ENCODE results near the gene DGKI.

The DGKI gene

DNA sequence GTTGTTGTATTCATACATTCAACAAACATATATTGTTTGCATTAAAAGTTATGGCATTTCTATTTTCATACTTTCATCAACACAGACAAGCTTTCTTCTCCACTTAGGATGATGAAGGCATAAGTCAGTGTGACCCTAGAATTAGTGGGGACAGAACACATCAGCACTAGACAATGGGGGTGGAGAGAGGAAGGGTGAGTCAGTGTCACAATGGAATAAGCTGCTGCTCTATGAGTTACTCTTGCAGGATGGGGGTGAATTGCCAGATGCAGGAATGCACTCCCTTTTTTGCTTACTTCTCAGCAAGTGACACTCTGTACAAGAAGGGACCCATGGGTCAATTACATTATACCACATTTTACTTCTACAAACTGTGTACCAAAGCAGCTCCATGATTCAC is 74.0 kb downstream of the DGKI start:
- Histone ChIP-seq H3K36me3 (no peaks in the 10 kb centered on the region), H3K9me3 (no peaks in the 10 kb centered on the region), H3K27me3 (no peaks in the 10 kb centered on the region), H3K4me1 (ENCODE audit: control insufficient read depth in 1 of 2, insufficient read depth in 1 of 2, low read depth in 1 of 2, low read length in 1 of 2) (no peaks in the 10 kb centered on the region), H3K27ac (no peak overlapping the region), H3K4me3 (ENCODE audit: low read depth in 1 of 2, low read length in 1 of 2) (no peak overlapping the region)
- TF ChIP-seq, protein P1, sequence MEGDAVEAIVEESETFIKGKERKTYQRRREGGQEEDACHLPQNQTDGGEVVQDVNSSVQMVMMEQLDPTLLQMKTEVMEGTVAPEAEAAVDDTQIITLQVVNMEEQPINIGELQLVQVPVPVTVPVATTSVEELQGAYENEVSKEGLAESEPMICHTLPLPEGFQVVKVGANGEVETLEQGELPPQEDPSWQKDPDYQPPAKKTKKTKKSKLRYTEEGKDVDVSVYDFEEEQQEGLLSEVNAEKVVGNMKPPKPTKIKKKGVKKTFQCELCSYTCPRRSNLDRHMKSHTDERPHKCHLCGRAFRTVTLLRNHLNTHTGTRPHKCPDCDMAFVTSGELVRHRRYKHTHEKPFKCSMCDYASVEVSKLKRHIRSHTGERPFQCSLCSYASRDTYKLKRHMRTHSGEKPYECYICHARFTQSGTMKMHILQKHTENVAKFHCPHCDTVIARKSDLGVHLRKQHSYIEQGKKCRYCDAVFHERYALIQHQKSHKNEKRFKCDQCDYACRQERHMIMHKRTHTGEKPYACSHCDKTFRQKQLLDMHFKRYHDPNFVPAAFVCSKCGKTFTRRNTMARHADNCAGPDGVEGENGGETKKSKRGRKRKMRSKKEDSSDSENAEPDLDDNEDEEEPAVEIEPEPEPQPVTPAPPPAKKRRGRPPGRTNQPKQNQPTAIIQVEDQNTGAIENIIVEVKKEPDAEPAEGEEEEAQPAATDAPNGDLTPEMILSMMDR (IDR thresholded peaks at IDR 0.05) = no peak

DNA sequence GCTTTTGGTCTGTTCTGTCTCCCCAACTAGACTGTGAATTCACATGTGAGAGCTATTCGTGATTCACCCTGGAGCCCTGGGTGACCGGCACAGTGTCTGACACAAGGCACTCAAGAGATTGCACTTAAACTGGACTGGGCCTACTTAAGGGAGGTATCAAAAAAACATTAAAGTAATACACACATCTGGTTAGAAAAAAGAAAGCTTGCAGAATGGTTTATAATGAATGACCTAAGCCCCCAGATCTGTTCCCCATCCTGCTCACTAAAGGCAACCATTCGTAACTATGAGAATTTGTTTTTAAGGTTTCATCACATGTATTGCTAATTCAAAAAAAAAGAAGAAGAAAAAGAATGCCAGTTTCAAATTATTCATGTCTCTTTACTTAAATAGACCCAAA is 74.5 kb downstream of the DGKI start:
- no peaks in the 10 kb centered on the region for H3K36me3 ChIP-seq
- no peaks in the 10 kb centered on the region for H3K27me3 ChIP-seq
- H3K4me1 ChIP-seq (ENCODE audit: control insufficient read depth in 1 of 2, insufficient read depth in 1 of 2, low read depth in 1 of 2, low read length in 1 of 2) = no peaks in the 10 kb centered on the region
- H3K9me3 ChIP-seq = no peaks in the 10 kb centered on the region
- no peak overlapping the region for H3K27ac ChIP-seq
- TF ChIP-seq, protein P1 (IDR thresholded peaks at IDR 0.05) = no peak
- no peak overlapping the region for H3K4me3 ChIP-seq (ENCODE audit: low read depth in 1 of 2, low read length in 1 of 2)

DNA sequence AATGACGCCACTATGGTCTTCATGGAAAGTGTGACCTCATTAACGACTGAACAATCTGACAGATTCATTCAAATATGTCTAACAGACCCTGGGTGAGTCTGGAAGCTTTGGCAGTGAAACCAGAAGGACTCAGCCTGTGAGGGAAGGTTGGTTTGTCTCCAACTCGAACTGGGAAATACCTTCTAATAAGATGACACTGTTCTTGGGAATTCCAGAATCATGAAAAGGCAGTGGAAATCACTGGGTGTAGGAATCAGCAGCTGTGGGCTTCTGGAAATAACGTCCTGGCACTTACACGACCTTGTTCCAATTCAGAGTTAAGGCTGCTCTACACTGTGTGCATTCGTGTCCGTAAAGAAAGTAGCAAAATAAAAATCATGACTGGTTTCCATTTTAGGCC is 75.1 kb downstream of the DGKI start:
- H3K36me3 ChIP-seq = no peaks in the 10 kb centered on the region
- H3K9me3 ChIP-seq = no peaks in the 10 kb centered on the region
- no peaks in the 10 kb centered on the region for H3K27me3 ChIP-seq
- no peaks in the 10 kb centered on the region for H3K4me1 ChIP-seq (ENCODE audit: control insufficient read depth in 1 of 2, insufficient read depth in 1 of 2, low read depth in 1 of 2, low read length in 1 of 2)
- H3K27ac ChIP-seq = no peak overlapping the region
- TF ChIP-seq, protein P1 (IDR thresholded peaks at IDR 0.05) = no peak
- H3K4me3 ChIP-seq (ENCODE audit: low read depth in 1 of 2, low read length in 1 of 2) = no peak overlapping the region

DNA sequence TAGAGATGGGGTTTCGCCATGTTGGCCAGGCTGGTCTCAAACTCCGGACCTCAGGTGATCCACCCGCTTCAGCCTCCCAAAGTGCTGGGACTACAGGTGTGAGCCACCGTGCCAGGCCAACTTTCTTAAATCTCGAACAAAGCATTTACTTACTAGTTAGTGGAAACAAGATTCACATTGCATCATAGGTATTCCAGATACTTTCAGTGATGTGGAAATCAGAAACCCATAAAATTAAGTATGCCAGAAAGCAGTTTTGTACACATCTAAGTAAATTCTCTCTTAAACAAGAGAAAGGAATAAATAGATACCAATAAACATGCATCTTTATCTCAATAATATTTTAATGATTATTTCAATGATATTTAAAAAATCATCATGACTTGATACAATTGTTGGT is 75.5 kb downstream of the DGKI start:
- Histone ChIP-seq H3K4me1 (ENCODE audit: control insufficient read depth in 1 of 2, insufficient read depth in 1 of 2, low read depth in 1 of 2, low read length in 1 of 2) (no peaks in the 10 kb centered on the region), H3K9me3 (no peaks in the 10 kb centered on the region), H3K4me3 (ENCODE audit: low read depth in 1 of 2, low read length in 1 of 2) (no peak overlapping the region), H3K36me3 (no peaks in the 10 kb centered on the region), H3K27me3 (no peaks in the 10 kb centered on the region), H3K27ac (no peak overlapping the region)
- TF ChIP-seq, protein P1 (IDR thresholded peaks at IDR 0.05) = no peak

DNA sequence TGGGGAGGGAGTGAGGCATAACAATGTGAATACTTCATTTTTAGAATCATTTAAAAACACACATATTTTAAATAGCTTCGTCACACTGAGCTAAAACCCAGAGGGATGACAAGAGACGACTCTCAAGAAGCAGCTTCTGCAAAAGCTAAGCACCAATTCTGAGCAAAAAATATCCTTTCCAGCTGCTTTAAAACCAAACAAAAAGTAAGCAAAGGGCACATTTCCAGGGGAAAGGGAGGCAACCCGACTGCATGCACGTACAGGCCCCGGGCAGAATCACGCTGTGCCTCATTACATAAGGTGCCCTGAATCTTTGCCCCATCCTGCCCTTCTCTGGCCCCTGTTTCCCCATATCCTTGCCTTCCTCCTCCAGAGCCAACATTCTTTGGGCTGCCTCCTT is 78.4 kb downstream of the DGKI start:
- no peak overlapping the region for H3K27ac ChIP-seq
- no peak overlapping the region for H3K4me3 ChIP-seq (ENCODE audit: low read depth in 1 of 2, low read length in 1 of 2)
- no peaks in the 10 kb centered on the region for H3K36me3 ChIP-seq
- no peaks in the 10 kb centered on the region for H3K9me3 ChIP-seq
- no peaks in the 10 kb centered on the region for H3K4me1 ChIP-seq (ENCODE audit: control insufficient read depth in 1 of 2, insufficient read depth in 1 of 2, low read depth in 1 of 2, low read length in 1 of 2)
- TF ChIP-seq, protein P1 (IDR thresholded peaks at IDR 0.05) = no peak
- no peaks in the 10 kb centered on the region for H3K27me3 ChIP-seq

DNA sequence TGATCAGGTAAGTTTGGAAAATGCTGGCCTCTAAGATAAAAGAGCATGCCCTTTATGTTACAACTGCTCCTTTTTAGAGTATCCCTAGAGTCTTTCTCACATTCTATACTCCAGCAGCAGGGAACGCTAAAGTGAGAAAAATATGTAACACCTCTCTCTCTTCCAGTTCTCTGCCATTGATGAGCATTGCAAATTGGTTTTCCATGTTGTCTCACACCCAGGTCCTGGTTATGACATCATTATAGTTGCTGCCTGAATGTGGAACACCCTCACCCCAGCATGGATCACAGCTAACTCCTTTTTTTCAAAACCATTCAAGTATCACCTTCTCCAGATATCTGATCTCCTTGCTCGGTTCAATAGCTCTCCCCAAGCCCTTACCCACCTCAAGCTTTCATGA is 84.4 kb downstream of the DGKI start:
- no peaks in the 10 kb centered on the region for H3K36me3 ChIP-seq
- TF ChIP-seq, protein P1 (IDR thresholded peaks at IDR 0.05) = no peak
- H3K4me1 ChIP-seq (ENCODE audit: control insufficient read depth in 1 of 2, insufficient read depth in 1 of 2, low read depth in 1 of 2, low read length in 1 of 2) = no peaks in the 10 kb centered on the region
- H3K27ac ChIP-seq = no peak overlapping the region
- no peaks in the 10 kb centered on the region for H3K9me3 ChIP-seq
- no peak overlapping the region for H3K4me3 ChIP-seq (ENCODE audit: low read depth in 1 of 2, low read length in 1 of 2)
- H3K27me3 ChIP-seq = peaks cover 7% of the 10 kb centered on the region
